Astrocyte (in vitro differentiated cells and primary cell): ENCODE measurements around the gene ATXN7.

Source experiments
- EZH2 ChIP-seq: IDR thresholded peaks from 2 replicates; pipeline ENCODE4 v1.6.1; 2012; ENCODE audit warnings: mild to moderate bottlenecking, low read length, inconsistent platforms; ENCODE audit not compliant: insufficient read depth
- TF ChIP-seq, protein P1 (sequence below): IDR thresholded peaks from 2 replicates; pipeline ENCODE4 v1.5.1; 2011; ENCODE audit warnings: low read depth, mild to moderate bottlenecking, inconsistent platforms, low read length, moderate library complexity; ENCODE audit not compliant: insufficient read depth

DNA sequence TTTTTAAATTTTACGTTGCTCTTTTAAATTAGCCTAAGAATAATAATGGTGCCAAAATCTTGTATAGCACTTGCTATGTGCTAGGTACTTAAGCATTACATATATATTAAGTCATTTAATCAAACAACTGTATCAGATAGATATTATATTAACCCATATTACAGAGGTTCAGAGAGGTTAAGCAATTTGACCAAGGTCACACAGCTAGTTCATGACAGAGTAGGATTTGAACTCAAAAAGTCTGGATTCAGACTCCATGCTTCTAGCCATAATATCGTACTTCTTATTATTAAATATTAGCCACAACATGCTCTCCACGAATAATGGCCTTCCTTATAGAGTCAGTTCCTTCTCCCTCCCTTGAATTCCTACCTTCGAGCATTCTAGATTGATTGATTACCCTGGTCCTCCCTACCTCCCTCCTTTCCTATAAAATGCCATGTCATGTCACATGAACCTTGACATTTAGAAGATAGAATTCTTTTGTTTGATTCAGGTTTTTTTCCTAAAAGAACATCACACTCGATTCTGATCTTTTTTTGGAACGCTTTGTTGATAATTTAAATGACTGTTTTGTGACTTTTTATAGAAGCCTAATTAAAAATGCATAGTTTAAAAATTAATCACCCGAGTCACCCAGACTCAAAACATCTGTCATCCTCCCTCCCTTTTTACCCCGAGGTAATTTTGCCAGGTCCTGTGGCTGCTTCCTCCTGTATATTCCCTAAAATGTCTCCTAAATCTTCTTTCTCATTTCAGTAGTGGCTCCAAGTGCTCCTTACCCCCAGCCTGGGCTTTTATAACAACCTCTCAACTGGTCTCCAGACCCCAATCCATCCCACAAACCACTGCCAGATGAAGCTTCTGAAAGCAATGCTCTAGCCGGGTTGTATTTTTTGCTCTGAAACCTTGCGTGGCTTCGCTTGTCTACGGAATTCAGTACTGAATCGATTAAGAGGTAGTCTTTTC lies 168.2 kb downstream of the ATXN7 start:
- TF ChIP-seq, protein P1, sequence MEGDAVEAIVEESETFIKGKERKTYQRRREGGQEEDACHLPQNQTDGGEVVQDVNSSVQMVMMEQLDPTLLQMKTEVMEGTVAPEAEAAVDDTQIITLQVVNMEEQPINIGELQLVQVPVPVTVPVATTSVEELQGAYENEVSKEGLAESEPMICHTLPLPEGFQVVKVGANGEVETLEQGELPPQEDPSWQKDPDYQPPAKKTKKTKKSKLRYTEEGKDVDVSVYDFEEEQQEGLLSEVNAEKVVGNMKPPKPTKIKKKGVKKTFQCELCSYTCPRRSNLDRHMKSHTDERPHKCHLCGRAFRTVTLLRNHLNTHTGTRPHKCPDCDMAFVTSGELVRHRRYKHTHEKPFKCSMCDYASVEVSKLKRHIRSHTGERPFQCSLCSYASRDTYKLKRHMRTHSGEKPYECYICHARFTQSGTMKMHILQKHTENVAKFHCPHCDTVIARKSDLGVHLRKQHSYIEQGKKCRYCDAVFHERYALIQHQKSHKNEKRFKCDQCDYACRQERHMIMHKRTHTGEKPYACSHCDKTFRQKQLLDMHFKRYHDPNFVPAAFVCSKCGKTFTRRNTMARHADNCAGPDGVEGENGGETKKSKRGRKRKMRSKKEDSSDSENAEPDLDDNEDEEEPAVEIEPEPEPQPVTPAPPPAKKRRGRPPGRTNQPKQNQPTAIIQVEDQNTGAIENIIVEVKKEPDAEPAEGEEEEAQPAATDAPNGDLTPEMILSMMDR = no peak
- no peak for TF ChIP-seq EZH2
